ENCODE results near the gene MFNG.

MFNG gene

GRCh38 chr22:37492428-37493344 is 6.5 kb upstream of the MFNG start:
- DNase-seq: peak; percentile 48

- DNase-seq: no peak
These were observed 5.6 kb upstream of the MFNG start for GRCh38 chr22:37491559-37492427.

GRCh38 chr22:37491106-37491505 is 4.9 kb upstream of the MFNG start:
- no peak for DNase-seq

- DNase-seq: no peak
These were observed 3.8 kb upstream of the MFNG start for GRCh38 chr22:37489983-37490382.

- no peak for DNase-seq
These were observed 2.4 kb upstream of the MFNG start for GRCh38 chr22:37488337-37489135.

GRCh38 chr22:37487571-37487970 is 1.4 kb upstream of the MFNG start:
- no peak for DNase-seq

- DNase-seq: no peak
These were observed 945 bp upstream of the MFNG start for GRCh38 chr22:37487129-37487528.

- no peak for DNase-seq
These were observed 575 bp downstream of the MFNG start for GRCh38 chr22:37485395-37486223.

GRCh38 chr22:37484480-37485394 is 1.4 kb downstream of the MFNG start:
- DNase-seq: peak; percentile 78

- DNase-seq: no peak
These were observed 3.1 kb downstream of the MFNG start for GRCh38 chr22:37483050-37483449.

- DNase-seq: no peak
These were observed 3.9 kb downstream of the MFNG start for GRCh38 chr22:37482244-37482643.

- DNase-seq: no peak
These were observed 4.8 kb downstream of the MFNG start for GRCh38 chr22:37481347-37481907.

- no peak for DNase-seq
These were observed 5.5 kb downstream of the MFNG start for GRCh38 chr22:37480387-37481346.

- no peak for DNase-seq
These were observed 7.0 kb downstream of the MFNG start for GRCh38 chr22:37479196-37479595.

GRCh38 chr22:37476389-37477329 is 9.5 kb downstream of the MFNG start:
- no peak for DNase-seq

GRCh38 chr22:37474447-37475090 is 11.6 kb downstream of the MFNG start:
- no peak for DNase-seq

- DNase-seq: no peak
These were observed 12.7 kb downstream of the MFNG start for GRCh38 chr22:37473437-37473946.

Measured in activated CD4-positive, CD25-positive, alpha-beta regulatory T cell treated with anti-CD3 and anti-CD28 coated beads, Interleukin-2, amount 50 U/mL, for 72 hours (primary cell).